Thyroid gland (tissue), 4 donors: Measurements from ENCODE around the gene SELENOM.

Experiments
- POLR2A ChIP-seq, 2 donors: fragments of 450-650 bp; IDR thresholded peaks; one replicate each; pipeline ENCODE4 v1.6.1; 2017; ENCODE audit warnings: antibody characterized with exemption in 2 of 2, mild to moderate bottlenecking in 2 of 2, moderate library complexity in 1 of 2
- TF ChIP-seq, protein P1 (sequence below), 6 experiments: fragments of 200-600 bp in 3 of 6; fragments of 450-650 bp in 3 of 6; sonication (generic) in 3 of 6; IDR thresholded peaks; one replicate each; pipeline ENCODE4 v1.5.1; 2016 to 2019; ENCODE audit warnings: antibody characterized with exemption in 6 of 6, mild to moderate bottlenecking in 2 of 6, inconsistent platforms in 1 of 6, moderate library complexity in 1 of 6

GRCh38 chr22:31077681-31078080 lies 29.7 kb downstream of the SELENOM start:
- TF ChIP-seq, protein P1, sequence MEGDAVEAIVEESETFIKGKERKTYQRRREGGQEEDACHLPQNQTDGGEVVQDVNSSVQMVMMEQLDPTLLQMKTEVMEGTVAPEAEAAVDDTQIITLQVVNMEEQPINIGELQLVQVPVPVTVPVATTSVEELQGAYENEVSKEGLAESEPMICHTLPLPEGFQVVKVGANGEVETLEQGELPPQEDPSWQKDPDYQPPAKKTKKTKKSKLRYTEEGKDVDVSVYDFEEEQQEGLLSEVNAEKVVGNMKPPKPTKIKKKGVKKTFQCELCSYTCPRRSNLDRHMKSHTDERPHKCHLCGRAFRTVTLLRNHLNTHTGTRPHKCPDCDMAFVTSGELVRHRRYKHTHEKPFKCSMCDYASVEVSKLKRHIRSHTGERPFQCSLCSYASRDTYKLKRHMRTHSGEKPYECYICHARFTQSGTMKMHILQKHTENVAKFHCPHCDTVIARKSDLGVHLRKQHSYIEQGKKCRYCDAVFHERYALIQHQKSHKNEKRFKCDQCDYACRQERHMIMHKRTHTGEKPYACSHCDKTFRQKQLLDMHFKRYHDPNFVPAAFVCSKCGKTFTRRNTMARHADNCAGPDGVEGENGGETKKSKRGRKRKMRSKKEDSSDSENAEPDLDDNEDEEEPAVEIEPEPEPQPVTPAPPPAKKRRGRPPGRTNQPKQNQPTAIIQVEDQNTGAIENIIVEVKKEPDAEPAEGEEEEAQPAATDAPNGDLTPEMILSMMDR (IDR thresholded peaks at IDR 0.05), result no peak
- TF ChIP-seq POLR2A (IDR thresholded peaks at IDR 0.05), result no peak
